Loucy (cell line): ENCODE measurements around the gene OTP.

Experiments used
- H2AFZ ChIP-seq: fragments of 200-600 bp; sonication (generic); 2 replicates; pipeline ENCODE4 v1.6.0; 2016; ENCODE audit warnings: antibody characterized with exemption, mild to moderate bottlenecking, low read length, moderate library complexity
- H3F3A ChIP-seq: fragments of 200-600 bp; 2 replicates; pipeline ENCODE4 v1.6.0; 2016; ENCODE audit warnings: antibody characterized with exemption, low read depth, mild to moderate bottlenecking
- H3K27me3 ChIP-seq: fragments of 200-600 bp; sonication (generic); 2 replicates; pipeline ENCODE4 v1.6.1; 2014; ENCODE audit warnings: low read length, mild to moderate bottlenecking; ENCODE audit not compliant: insufficient read depth, poor library complexity, severe bottlenecking
- H3K36me3 ChIP-seq: fragments of 200-600 bp; sonication (generic); 2 replicates; pipeline ENCODE4 v1.6.1; 2016; ENCODE audit warnings: low read length; ENCODE audit not compliant: insufficient read depth
- H3K4me1 ChIP-seq: fragments of 200-600 bp; sonication (generic); 2 replicates; pipeline ENCODE4 v1.5.1; 2014; ENCODE audit warnings: low read length, mild to moderate bottlenecking; ENCODE audit not compliant: insufficient read depth, poor library complexity, severe bottlenecking
- H3K4me2 ChIP-seq: fragments of 200-600 bp; sonication (generic); 2 replicates; pipeline ENCODE4 v1.6.0; 2014; ENCODE audit warnings: antibody characterized with exemption, low read length, low read depth, mild to moderate bottlenecking; ENCODE audit not compliant: poor library complexity, severe bottlenecking
- H3K4me3 ChIP-seq: fragments of 200-600 bp; sonication (generic); 2 replicates; pipeline ENCODE4 v1.5.1; 2014; ENCODE audit warnings: low read length, mild to moderate bottlenecking, mixed read lengths; ENCODE audit not compliant: poor library complexity, severe bottlenecking
- H3K79me2 ChIP-seq: fragments of 200-600 bp; sonication (generic); 2 replicates; pipeline ENCODE4 v1.6.1; 2014; ENCODE audit warnings: low read length; ENCODE audit not compliant: insufficient read depth
- H3K9ac ChIP-seq: fragments of 200-600 bp; sonication (generic); 2 replicates; pipeline ENCODE4 v1.6.0; 2014; ENCODE audit warnings: mild to moderate bottlenecking, low read depth, low read length, moderate library complexity; ENCODE audit not compliant: poor library complexity, severe bottlenecking
- H3K9me2 ChIP-seq: fragments of 200-600 bp; sonication (generic); replicated peaks from 2 replicates; pipeline ENCODE4 v1.6.1; 2016; ENCODE audit warnings: low read depth, low read length, mixed read lengths
- H3K9me3 ChIP-seq: fragments of 200-600 bp; sonication (generic); 2 replicates; pipeline ENCODE4 v1.6.1; 2014; ENCODE audit warnings: mild to moderate bottlenecking, antibody characterized with exemption, low read length, low read depth; ENCODE audit not compliant: insufficient read depth
- H4K20me1 ChIP-seq: fragments of 200-600 bp; sonication (generic); 2 replicates; pipeline ENCODE4 v1.6.0; 2014; ENCODE audit warnings: antibody characterized with exemption, low read length, mild to moderate bottlenecking; ENCODE audit not compliant: insufficient read depth, poor library complexity, severe bottlenecking
- EZH2phosphoT487 ChIP-seq: fragments of 200-600 bp; IDR thresholded peaks from 2 replicates; pipeline ENCODE4 v1.6.1; 2018; ENCODE audit warnings: antibody characterized with exemption, mild to moderate bottlenecking, moderate library complexity, borderline replicate concordance
- TF ChIP-seq, protein P1 (sequence below): fragments of 200-600 bp; sonication (generic); conservative IDR thresholded peaks from 2 replicates; pipeline ENCODE4 v1.5.1; 2014; ENCODE audit warnings: mild to moderate bottlenecking, antibody characterized with exemption, low read length

OTP gene

DNA sequence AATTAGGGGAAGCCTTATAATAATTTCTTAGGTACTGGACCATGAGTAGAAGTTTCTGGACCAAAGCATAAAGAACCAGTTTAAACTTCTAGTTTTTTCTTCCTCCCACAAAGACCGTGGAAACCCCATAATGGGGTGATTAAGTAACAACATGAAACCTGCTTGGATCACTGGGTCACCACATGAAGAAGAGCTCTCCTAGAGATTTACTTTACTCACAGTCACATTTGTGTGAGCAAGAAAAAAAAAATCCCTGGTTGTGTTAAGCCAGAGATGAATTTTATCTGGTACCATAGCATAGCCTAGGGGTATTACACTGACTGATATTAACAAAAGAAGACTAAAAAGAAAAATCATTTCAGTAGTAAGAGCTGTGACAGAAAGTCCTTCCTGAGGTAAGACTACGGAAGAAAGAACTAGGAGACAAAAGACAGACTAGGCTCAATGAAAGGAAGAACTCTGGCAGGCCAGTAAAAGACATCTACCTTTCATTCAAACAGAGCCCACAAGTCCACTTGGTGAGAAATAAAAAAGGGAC lies 15.2 kb downstream of the OTP start:
- H3K79me2 ChIP-seq: no peaks in the 10 kb centered on the region
- no peaks in the 10 kb centered on the region for H3K4me1 ChIP-seq
- no peaks in the 10 kb centered on the region for H3K27me3 ChIP-seq

DNA sequence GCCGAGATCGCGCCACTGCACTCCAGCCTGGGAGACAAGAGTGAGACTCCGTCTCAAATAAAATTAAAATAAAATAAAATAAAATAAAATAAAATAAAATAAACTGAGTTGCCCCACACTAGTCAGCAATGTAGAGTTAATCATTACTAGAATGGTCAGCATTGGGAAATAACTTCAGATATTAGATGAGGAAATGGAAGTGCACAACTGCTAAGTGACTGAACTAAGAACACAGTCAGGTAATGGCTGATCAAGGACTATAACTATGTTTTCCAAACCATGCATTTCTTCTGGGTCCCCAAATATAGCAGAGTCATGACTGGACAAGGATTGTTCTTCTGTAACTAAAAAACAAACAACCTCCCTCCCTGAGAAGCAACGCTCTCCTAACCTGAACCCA lies 17.1 kb downstream of the OTP start:
- no peaks in the 10 kb centered on the region for H3K4me1 ChIP-seq
- no peak overlapping the region for H3K9ac ChIP-seq
- no peak overlapping the region for H3K4me3 ChIP-seq
- no peaks in the 10 kb centered on the region for H4K20me1 ChIP-seq
- no peaks in the 10 kb centered on the region for H3K79me2 ChIP-seq
- H3K4me2 ChIP-seq: no peak overlapping the region
- TF ChIP-seq, protein P1, sequence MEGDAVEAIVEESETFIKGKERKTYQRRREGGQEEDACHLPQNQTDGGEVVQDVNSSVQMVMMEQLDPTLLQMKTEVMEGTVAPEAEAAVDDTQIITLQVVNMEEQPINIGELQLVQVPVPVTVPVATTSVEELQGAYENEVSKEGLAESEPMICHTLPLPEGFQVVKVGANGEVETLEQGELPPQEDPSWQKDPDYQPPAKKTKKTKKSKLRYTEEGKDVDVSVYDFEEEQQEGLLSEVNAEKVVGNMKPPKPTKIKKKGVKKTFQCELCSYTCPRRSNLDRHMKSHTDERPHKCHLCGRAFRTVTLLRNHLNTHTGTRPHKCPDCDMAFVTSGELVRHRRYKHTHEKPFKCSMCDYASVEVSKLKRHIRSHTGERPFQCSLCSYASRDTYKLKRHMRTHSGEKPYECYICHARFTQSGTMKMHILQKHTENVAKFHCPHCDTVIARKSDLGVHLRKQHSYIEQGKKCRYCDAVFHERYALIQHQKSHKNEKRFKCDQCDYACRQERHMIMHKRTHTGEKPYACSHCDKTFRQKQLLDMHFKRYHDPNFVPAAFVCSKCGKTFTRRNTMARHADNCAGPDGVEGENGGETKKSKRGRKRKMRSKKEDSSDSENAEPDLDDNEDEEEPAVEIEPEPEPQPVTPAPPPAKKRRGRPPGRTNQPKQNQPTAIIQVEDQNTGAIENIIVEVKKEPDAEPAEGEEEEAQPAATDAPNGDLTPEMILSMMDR: no peak
- no peaks in the 10 kb centered on the region for H3K9me3 ChIP-seq
- no peaks in the 10 kb centered on the region for H3K27me3 ChIP-seq
- H3F3A ChIP-seq: no peaks in the 10 kb centered on the region
- H3K9me2 ChIP-seq: no peaks in the 10 kb centered on the region
- no peak overlapping the region for H2AFZ ChIP-seq
- H3K36me3 ChIP-seq: no peaks in the 10 kb centered on the region

More for the DNA sequence above, 15.2 kb downstream of the OTP start:
- no peaks in the 10 kb centered on the region for H3K9me3 ChIP-seq
- no peak overlapping the region for H3K4me2 ChIP-seq
- no peaks in the 10 kb centered on the region for H4K20me1 ChIP-seq
- H3F3A ChIP-seq: no peaks in the 10 kb centered on the region
- no peaks in the 10 kb centered on the region for H3K36me3 ChIP-seq
- H3K9me2 ChIP-seq: no peaks in the 10 kb centered on the region
- no peak overlapping the region for H3K4me3 ChIP-seq
- no peak overlapping the region for H2AFZ ChIP-seq
- no peak overlapping the region for H3K9ac ChIP-seq
- TF ChIP-seq, protein P1: no peak
- TF ChIP-seq EZH2phosphoT487: no peak

DNA sequence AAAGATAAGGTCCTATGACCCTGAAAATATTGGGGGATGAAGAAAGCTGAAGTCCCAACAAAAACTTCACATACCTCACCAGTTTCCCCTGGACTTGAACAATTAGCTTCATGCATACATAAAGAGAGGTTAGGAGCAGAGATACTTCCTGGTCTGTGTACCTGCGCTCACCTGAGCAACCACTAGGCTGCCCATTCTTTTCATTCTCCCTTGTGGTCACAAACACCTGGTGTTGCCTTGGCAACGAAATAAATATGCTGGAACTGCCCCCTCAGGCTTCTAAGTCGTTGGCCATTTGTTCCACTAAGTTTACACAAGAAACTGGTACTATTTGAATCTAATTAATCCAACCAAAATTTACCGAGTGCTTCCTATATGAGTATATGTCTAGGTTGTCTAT lies 18.1 kb downstream of the OTP start:
- Histone ChIP-seq H2AFZ (no peak overlapping the region), H3K4me3 (no peak overlapping the region), H3K4me2 (no peak overlapping the region), H3K9me3 (no peaks in the 10 kb centered on the region), H3K79me2 (no peaks in the 10 kb centered on the region), H3K9me2 (no peaks in the 10 kb centered on the region), H4K20me1 (no peaks in the 10 kb centered on the region), H3K9ac (no peak overlapping the region), H3F3A (no peaks in the 10 kb centered on the region), H3K36me3 (no peaks in the 10 kb centered on the region), H3K4me1 (no peaks in the 10 kb centered on the region), H3K27me3 (no peaks in the 10 kb centered on the region)
- TF ChIP-seq EZH2phosphoT487: no peak
- TF ChIP-seq, protein P1: peak; percentile 25; the same call in 1 of the 2 replicates
